ENCODE data around the gene ADPRS. TPM values are rescaled to one million over a fixed set of nuclear protein-coding genes. Genes with fewer than 3 reads are reported as not detected.
A peak's percentile ranks its signal among the peaks of the same experiment; 100 is the strongest.

The ADPRS gene
- total RNA-seq, 1 experiment from 2014 or later, result 83.0 TPM

DNA sequence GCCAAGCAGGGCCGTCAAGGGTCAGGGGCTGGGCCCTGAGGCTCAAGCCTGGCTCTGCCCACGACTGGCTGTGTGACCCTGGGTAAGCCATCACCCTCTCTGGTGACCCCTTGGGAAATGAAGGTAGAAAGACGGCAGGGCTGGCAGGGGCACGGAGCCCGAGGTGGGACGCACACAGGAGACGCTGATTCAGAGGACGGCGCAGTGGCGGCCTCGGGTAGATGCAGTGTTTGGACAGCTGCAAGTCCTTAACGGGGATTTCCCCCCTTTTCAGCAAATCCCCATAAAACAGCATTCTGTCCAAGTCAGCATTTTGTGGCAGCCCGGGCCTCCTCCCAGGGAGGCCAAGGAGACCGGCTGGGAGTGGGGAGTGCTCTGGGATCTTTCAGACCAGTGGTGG is 19.6 kb downstream of the ADPRS start:
- ATAC-seq (peak; percentile 8), DNase-seq (no peak)
- Histone ChIP-seq H3K36me3 (ENCODE audit: low read depth, low read length) (no peaks in the 10 kb centered on the region), H3K9ac (ENCODE audit: low read length) (no peak overlapping the region), H2AFZ (ENCODE audit: low read length) (0 out of 2 replicates have a peak overlapping the region, but pooled peaks have one; percentile 85), H3K79me2 (ENCODE audit: low read length) (no peaks in the 10 kb centered on the region), H3K4me2 (ENCODE audit: low read length) (peak overlapping the region; percentile 64), H3K27me3 (ENCODE audit: low read length) (no peaks in the 10 kb centered on the region), H3K4me3 (ENCODE audit: low read length) (no peak overlapping the region), H3K27ac (ENCODE audit: low read length) (no peak overlapping the region), H3K9me2 (replicated peaks; ENCODE audit: low read length) (no peaks in the 10 kb centered on the region), H3K9me3 (ENCODE audit: low read length) (no peaks in the 10 kb centered on the region), H3F3A (ENCODE audit: low read length, unreplicated experiment) (no peaks in the 10 kb centered on the region), H4K20me1 (ENCODE audit: low read length) (no peaks in the 10 kb centered on the region), H3K4me1 (ENCODE audit: insufficient read depth, low read length) (peaks cover 14% of the 10 kb centered on the region)
- intact Hi-C loops (cut with micrococcal nuclease), result no loop called here
- TF ChIP-seq EZH2phosphoT487 (IDR thresholded peaks at IDR 0.05; ENCODE audit: borderline replicate concordance, low read length), result no peak
- TF ChIP-seq EZH2 (IDR thresholded peaks at IDR 0.05; ENCODE audit: low read length, unreplicated experiment), result no peak
- no TSS peak for BruUV-seq (replicated peaks)
- CTCF ChIA-PET, result no interaction called here
- POLR2A ChIA-PET (ENCODE audit: unreplicated experiment), result no interaction called here

- H3K27ac ChIP-seq (ENCODE audit: low read length), result no peak overlapping the region
- H3K4me3 ChIP-seq (ENCODE audit: low read length), result no peak overlapping the region
- BruUV-seq (replicated peaks), result no TSS peak
- H3K4me1 ChIP-seq (ENCODE audit: insufficient read depth, low read length), result peaks cover 14% of the 10 kb centered on the region
- no peaks in the 10 kb centered on the region for H3K27me3 ChIP-seq (ENCODE audit: low read length)
- no peaks in the 10 kb centered on the region for H3K36me3 ChIP-seq (ENCODE audit: low read depth, low read length)
- DNase-seq (peak; percentile 73), ATAC-seq (peak; percentile 98)
- H3F3A ChIP-seq (ENCODE audit: low read length, unreplicated experiment), result no peaks in the 10 kb centered on the region
- intact Hi-C loops (cut with micrococcal nuclease), result no loop called here
- ChIA-PET CTCF (no interaction called here), POLR2A (ENCODE audit: unreplicated experiment) (no interaction called here)
- H3K9me3 ChIP-seq (ENCODE audit: low read length), result no peaks in the 10 kb centered on the region
- peak overlapping the region; percentile 64 for H3K4me2 ChIP-seq (ENCODE audit: low read length)
- H4K20me1 ChIP-seq (ENCODE audit: low read length), result no peaks in the 10 kb centered on the region
- H3K9ac ChIP-seq (ENCODE audit: low read length), result no peak overlapping the region
- H3K9me2 ChIP-seq (replicated peaks; ENCODE audit: low read length), result no peaks in the 10 kb centered on the region
- no peaks in the 10 kb centered on the region for H3K79me2 ChIP-seq (ENCODE audit: low read length)
- TF ChIP-seq, protein P1, sequence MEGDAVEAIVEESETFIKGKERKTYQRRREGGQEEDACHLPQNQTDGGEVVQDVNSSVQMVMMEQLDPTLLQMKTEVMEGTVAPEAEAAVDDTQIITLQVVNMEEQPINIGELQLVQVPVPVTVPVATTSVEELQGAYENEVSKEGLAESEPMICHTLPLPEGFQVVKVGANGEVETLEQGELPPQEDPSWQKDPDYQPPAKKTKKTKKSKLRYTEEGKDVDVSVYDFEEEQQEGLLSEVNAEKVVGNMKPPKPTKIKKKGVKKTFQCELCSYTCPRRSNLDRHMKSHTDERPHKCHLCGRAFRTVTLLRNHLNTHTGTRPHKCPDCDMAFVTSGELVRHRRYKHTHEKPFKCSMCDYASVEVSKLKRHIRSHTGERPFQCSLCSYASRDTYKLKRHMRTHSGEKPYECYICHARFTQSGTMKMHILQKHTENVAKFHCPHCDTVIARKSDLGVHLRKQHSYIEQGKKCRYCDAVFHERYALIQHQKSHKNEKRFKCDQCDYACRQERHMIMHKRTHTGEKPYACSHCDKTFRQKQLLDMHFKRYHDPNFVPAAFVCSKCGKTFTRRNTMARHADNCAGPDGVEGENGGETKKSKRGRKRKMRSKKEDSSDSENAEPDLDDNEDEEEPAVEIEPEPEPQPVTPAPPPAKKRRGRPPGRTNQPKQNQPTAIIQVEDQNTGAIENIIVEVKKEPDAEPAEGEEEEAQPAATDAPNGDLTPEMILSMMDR (conservative IDR thresholded peaks at IDR 0.05; ENCODE audit: low read depth, low read length), result no peak
- TF ChIP-seq EZH2phosphoT487 (IDR thresholded peaks at IDR 0.05; ENCODE audit: borderline replicate concordance, low read length), result no peak
- peak overlapping the region; percentile 85 for H2AFZ ChIP-seq (ENCODE audit: low read length)
Measured at GRCh38 chr1:36109041-36109679, 20.5 kb downstream of the ADPRS start.

- Histone ChIP-seq H3K27me3 (ENCODE audit: low read length) (no peaks in the 10 kb centered on the region), H3K4me1 (ENCODE audit: insufficient read depth, low read length) (peaks cover 14% of the 10 kb centered on the region), H4K20me1 (ENCODE audit: low read length) (no peaks in the 10 kb centered on the region), H3K9me3 (ENCODE audit: low read length) (no peaks in the 10 kb centered on the region), H3K9me2 (replicated peaks; ENCODE audit: low read length) (no peaks in the 10 kb centered on the region), H3K79me2 (ENCODE audit: low read length) (no peaks in the 10 kb centered on the region), H3F3A (ENCODE audit: low read length, unreplicated experiment) (no peaks in the 10 kb centered on the region), H3K9ac (ENCODE audit: low read length) (no peak overlapping the region), H2AFZ (ENCODE audit: low read length) (no peak overlapping the region), H3K4me2 (ENCODE audit: low read length) (no peak overlapping the region), H3K36me3 (ENCODE audit: low read depth, low read length) (no peaks in the 10 kb centered on the region), H3K27ac (ENCODE audit: low read length) (no peak overlapping the region), H3K4me3 (ENCODE audit: low read length) (no peak overlapping the region)
- ChIA-PET CTCF (no interaction called here), POLR2A (ENCODE audit: unreplicated experiment) (no interaction called here)
- no TSS peak for BruUV-seq (replicated peaks)
- ATAC-seq (no peak), DNase-seq (no peak)
- intact Hi-C loops (cut with micrococcal nuclease), result no loop called here
- no peak for TF ChIP-seq EZH2phosphoT487 (IDR thresholded peaks at IDR 0.05; ENCODE audit: borderline replicate concordance, low read length)
- TF ChIP-seq, protein P1 (conservative IDR thresholded peaks at IDR 0.05; ENCODE audit: low read depth, low read length), result no peak
- TF ChIP-seq EZH2 (IDR thresholded peaks at IDR 0.05; ENCODE audit: low read length, unreplicated experiment), result no peak
Measured at GRCh38 chr1:36111151-36111550, 22.5 kb downstream of the ADPRS start.

Measured in PC-3 (cell line).